Panc1 (cell line): ENCODE results near the gene MYCN. TPM values are rescaled to one million over a fixed set of nuclear protein-coding genes. Genes with fewer than 3 reads are reported as not detected.

Experiments used
- ATAC-seq: fragments of 200-7000 bp; cut with Tn5 transposase; 2 replicates; pipeline ENCODE4 v1.9.1; 2020; ENCODE audit warnings: mild to moderate bottlenecking, moderate library complexity
- BruUV-seq: library from RNA; stranded (reverse); fragments of 400-500 nt; replicated peaks from 2 replicates; lab custom pipeline; 2021; lab: Mats Ljungman, UMichigan
- CTCF ChIA-PET: fragments of 300-600 bp; sonication (Branson Sonifier 250); formaldehyde crosslinking; loops from one replicate; lab custom pipeline; 2022; ENCODE audit warnings: antibody characterized with exemption; lab: Charles Lee
- POLR2A ChIA-PET: fragments of 300-600 bp; sonication (Branson Sonifier 250); formaldehyde crosslinking; loops from one replicate; lab custom pipeline; 2022; ENCODE audit warnings: antibody characterized with exemption; lab: Charles Lee
- DNase-seq: peaks from one replicate; pipeline ENCODE4 v3.0.0-alpha.2; 2010; ENCODE audit warnings: low read depth, low spot score
- H3K27ac ChIP-seq: 2 replicates; pipeline ENCODE4 v1.5.1; 2011; ENCODE audit warnings: mild to moderate bottlenecking, low read length, inconsistent platforms
- H3K27me3 ChIP-seq: fragments of 200-500 bp; sonication (Bioruptor generic); 2 replicates; pipeline ENCODE4 v1.6.0; 2014; ENCODE audit warnings: low read length, inconsistent platforms; ENCODE audit not compliant: control insufficient read depth, insufficient read depth
- H3K36me3 ChIP-seq: fragments of 200-500 bp; sonication (Bioruptor generic); 2 replicates; pipeline ENCODE4 v1.5.1; 2014; ENCODE audit warnings: inconsistent platforms, mild to moderate bottlenecking, low read length, moderate library complexity; ENCODE audit not compliant: control insufficient read depth, insufficient read depth
- H3K4me1 ChIP-seq: 2 replicates; pipeline ENCODE4 v1.5.1; 2011; ENCODE audit warnings: inconsistent platforms, mild to moderate bottlenecking, low read length, moderate library complexity; ENCODE audit not compliant: control insufficient read depth, insufficient read depth
- H3K4me3 ChIP-seq, 2 experiments: 2 replicates each; pipeline ENCODE4 v1.5.1; 2011 to 2012; ENCODE audit warnings: low read depth in 2 of 2, low read length in 2 of 2, mild to moderate bottlenecking in 2 of 2, inconsistent platforms in 1 of 2, moderate library complexity in 1 of 2
- H3K9me3 ChIP-seq: fragments of 200-500 bp; sonication (Bioruptor generic); 2 replicates; pipeline ENCODE4 v1.5.1; 2014; ENCODE audit warnings: low read depth, mild to moderate bottlenecking, inconsistent platforms, low read length, moderate library complexity; ENCODE audit not compliant: control insufficient read depth, insufficient read depth
- CTCF ChIP-seq: fragments of 450-650 bp; IDR thresholded peaks from 2 replicates; pipeline ENCODE4 v1.5.1; 2017; ENCODE audit warnings: mild to moderate bottlenecking
- POLR2AphosphoS5 ChIP-seq: IDR thresholded peaks from 2 replicates; pipeline ENCODE4 v1.6.1; 2012; ENCODE audit warnings: mild to moderate bottlenecking, low read depth, low read length, moderate library complexity
- REST ChIP-seq, 2 experiments: IDR thresholded peaks; 2 replicates each; pipeline ENCODE4 v1.6.1; 2011 to 2012; ENCODE audit warnings: low read depth in 2 of 2, control low read depth in 1 of 2, low read length in 1 of 2, mild to moderate bottlenecking in 1 of 2, moderate library complexity in 1 of 2; ENCODE audit not compliant: insufficient read depth in 1 of 2
- SIN3A ChIP-seq: IDR thresholded peaks from 2 replicates; pipeline ENCODE4 v1.6.1; 2012; ENCODE audit warnings: low read depth, mild to moderate bottlenecking, low read length, moderate library complexity, borderline replicate concordance; ENCODE audit not compliant: insufficient read depth
- TCF7L2 ChIP-seq: IDR thresholded peaks from 2 replicates; pipeline ENCODE4 v1.6.1; 2011; ENCODE audit warnings: mild to moderate bottlenecking, low read depth, low read length, inconsistent platforms
- in situ Hi-C: cut with HindIII; loops from 2 replicates; pipeline ENCODE4 v1.10.0; 2016; ENCODE audit warnings: low sequenced_read_pairs, low pct_unique_long_range_greater_than_20kb
- intact Hi-C: fragments of 100-400 bp; cut with micrococcal nuclease; formaldehyde crosslinking; loops from one replicate; pipeline ENCODE4 v1.10.0; 2022; ENCODE audit not compliant: unreplicated experiment
- total RNA-seq: library from RNA; stranded (reverse); gene quantifications from one replicate; pipeline ENCODE4 v1.2.1, GENCODE V29; 2021; ENCODE audit not compliant: unreplicated experiment

The MYCN gene
- total RNA-seq, 1 experiment from 2014 or later: not detected

DNA sequence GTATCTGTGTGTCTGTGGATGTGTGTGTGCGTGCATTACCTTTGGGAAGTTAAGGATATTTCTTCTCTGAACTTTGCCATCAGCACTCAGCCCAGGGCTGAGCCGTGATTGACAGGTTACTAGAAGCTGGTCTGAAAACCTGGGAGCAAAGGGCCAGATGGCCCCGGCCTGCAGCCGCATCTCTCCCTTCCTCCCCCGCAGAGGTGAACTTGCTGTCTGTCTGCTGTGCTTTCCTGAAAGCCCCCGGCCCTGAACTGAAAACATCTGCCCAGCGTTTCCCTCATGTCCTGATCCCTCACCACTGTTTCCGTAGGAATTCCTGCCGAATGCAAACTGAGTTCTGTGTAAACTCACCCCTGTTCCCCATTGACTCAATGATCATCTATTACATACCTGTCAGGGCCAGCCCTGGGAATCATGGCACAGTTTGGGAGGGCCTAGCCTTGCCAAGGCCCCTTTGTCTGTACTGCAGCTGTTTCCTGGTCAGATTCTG is 45.8 kb downstream of the MYCN start:
- intact Hi-C loops: no loop called here

DNA sequence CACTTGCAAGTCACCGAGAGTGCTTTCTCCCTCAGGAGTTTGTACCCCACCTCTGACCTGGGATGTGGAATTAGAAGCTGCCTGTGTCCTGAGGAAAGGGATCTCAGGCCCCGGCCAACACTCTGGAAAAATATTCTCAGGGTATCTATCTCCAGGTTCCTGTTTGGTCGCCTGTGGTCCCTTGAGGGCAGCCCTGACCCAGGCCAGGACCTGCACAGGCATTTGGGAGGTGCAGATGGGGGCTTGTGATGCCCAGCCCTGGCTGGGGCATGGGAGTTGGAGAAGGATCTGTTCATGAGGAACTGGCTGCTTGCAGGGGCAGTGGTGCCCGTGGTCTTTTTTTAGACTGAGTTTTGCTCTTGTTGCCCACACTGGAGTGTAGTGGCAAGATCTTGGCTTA is 46.3 kb downstream of the MYCN start:
- in situ Hi-C loops: no loop called here
- ChIA-PET POLR2A (no interaction called here), CTCF (no interaction called here)
- Histone ChIP-seq H3K27me3 (no peaks in the 10 kb centered on the region), H3K4me3 (no peak overlapping the region), H3K9me3 (no peaks in the 10 kb centered on the region), H3K27ac (no peak overlapping the region), H3K4me1 (no peaks in the 10 kb centered on the region), H3K36me3 (no peaks in the 10 kb centered on the region)
- no peak for ATAC-seq
- TF ChIP-seq REST (IDR thresholded peaks at IDR 0.05; ENCODE audit: insufficient read depth in 1 of 2, low read depth in 2 of 2, low read length in 1 of 2) (no peak), POLR2AphosphoS5 (no peak), SIN3A (no peak), CTCF (no peak), TCF7L2 (no peak)
- intact Hi-C loops: no loop called here
- no TSS peak for BruUV-seq
- DNase-seq: no peak

More for the DNA sequence above, 45.8 kb downstream of the MYCN start:
- no peak for TF ChIP-seq CTCF
- TF ChIP-seq SIN3A: no peak
- TF ChIP-seq REST (IDR thresholded peaks at IDR 0.05; ENCODE audit: insufficient read depth in 1 of 2, low read depth in 2 of 2, low read length in 1 of 2): no peak
- no peak for TF ChIP-seq POLR2AphosphoS5
- TF ChIP-seq TCF7L2: no peak
- Histone ChIP-seq H3K4me3 (no peak overlapping the region), H3K4me1 (no peaks in the 10 kb centered on the region), H3K9me3 (no peaks in the 10 kb centered on the region), H3K27me3 (no peaks in the 10 kb centered on the region), H3K36me3 (no peaks in the 10 kb centered on the region), H3K27ac (no peak overlapping the region)
- POLR2A ChIA-PET: no interaction called here
- no peak for DNase-seq
- CTCF ChIA-PET: no interaction called here
- no TSS peak for BruUV-seq
- in situ Hi-C loops: no loop called here
- no peak for ATAC-seq
